PC-3 (cell line): ENCODE data around the gene PGLYRP4. TPM values are rescaled to one million over a fixed set of nuclear protein-coding genes. Genes with fewer than 3 reads are reported as not detected.

Experiments used
- ATAC-seq: fragments of 200-7000 bp; cut with Tn5 transposase; 2 replicates; pipeline ENCODE4 v1.9.1; 2020; ENCODE audit warnings: mild to moderate bottlenecking, moderate library complexity
- BruUV-seq: library from RNA; stranded (reverse); fragments of 400-500 nt; replicated peaks from 2 replicates; lab custom pipeline; 2021; lab: Mats Ljungman, UMichigan
- CTCF ChIA-PET: fragments of 300-600 bp; sonication (Branson Sonifier 250); formaldehyde crosslinking; loops from one replicate; lab custom pipeline; 2022; ENCODE audit warnings: antibody characterized with exemption; lab: Charles Lee
- POLR2A ChIA-PET: fragments of 300-600 bp; sonication (Branson Sonifier 250); formaldehyde crosslinking; loops from one replicate; lab custom pipeline; 2022; ENCODE audit warnings: antibody characterized with exemption; ENCODE audit not compliant: unreplicated experiment; lab: Charles Lee
- DNase-seq: peaks from one replicate; pipeline ENCODE4 v3.0.0-alpha.2; 2015
- H2AFZ ChIP-seq: fragments of 300-600 bp; sonication (generic); 2 replicates; pipeline ENCODE4 v1.6.0; 2016; ENCODE audit warnings: antibody characterized with exemption, low read length
- H3F3A ChIP-seq: fragments of 300-600 bp; sonication (generic); one replicate; pipeline ENCODE4 v1.6.0; 2017; ENCODE audit warnings: antibody characterized with exemption, low read length, control low read depth, mild to moderate bottlenecking; ENCODE audit not compliant: unreplicated experiment
- H3K27ac ChIP-seq: fragments of 300-600 bp; sonication (generic); 2 replicates; pipeline ENCODE4 v1.5.1; 2016; ENCODE audit warnings: mild to moderate bottlenecking, low read length
- H3K27me3 ChIP-seq: fragments of 300-600 bp; sonication (generic); 2 replicates; pipeline ENCODE4 v1.6.1; 2016; ENCODE audit warnings: low read length, mixed read lengths
- H3K36me3 ChIP-seq: fragments of 300-600 bp; sonication (generic); 2 replicates; pipeline ENCODE4 v1.6.1; 2016; ENCODE audit warnings: low read depth, mixed run types, low read length, mixed read lengths
- H3K4me1 ChIP-seq: fragments of 300-600 bp; sonication (generic); 2 replicates; pipeline ENCODE4 v1.5.1; 2016; ENCODE audit warnings: low read length; ENCODE audit not compliant: insufficient read depth
- H3K4me2 ChIP-seq: fragments of 300-600 bp; sonication (generic); 2 replicates; pipeline ENCODE4 v1.6.0; 2016; ENCODE audit warnings: low read length
- H3K4me3 ChIP-seq: fragments of 300-600 bp; sonication (generic); 2 replicates; pipeline ENCODE4 v1.5.1; 2016; ENCODE audit warnings: mild to moderate bottlenecking, low read length, mixed read lengths
- H3K79me2 ChIP-seq: fragments of 300-600 bp; sonication (generic); 2 replicates; pipeline ENCODE4 v1.6.1; 2017; ENCODE audit warnings: low read length, mixed read lengths
- H3K9ac ChIP-seq: fragments of 300-600 bp; sonication (generic); 2 replicates; pipeline ENCODE4 v1.6.0; 2016; ENCODE audit warnings: mild to moderate bottlenecking, low read length
- H3K9me2 ChIP-seq: fragments of 300-600 bp; sonication (generic); replicated peaks from 2 replicates; pipeline ENCODE4 v1.6.1; 2016; ENCODE audit warnings: mixed run types, low read length, mixed read lengths
- H3K9me3 ChIP-seq: fragments of 300-600 bp; sonication (generic); 2 replicates; pipeline ENCODE4 v1.6.1; 2016; ENCODE audit warnings: low read length, mixed read lengths
- H4K20me1 ChIP-seq: fragments of 300-600 bp; sonication (generic); 2 replicates; pipeline ENCODE4 v1.6.1; 2016; ENCODE audit warnings: low read length, mixed read lengths
- CTCF ChIP-seq: fragments of 300-600 bp; sonication (generic); conservative IDR thresholded peaks from 2 replicates; pipeline ENCODE4 v1.5.1; 2017; ENCODE audit warnings: antibody characterized with exemption, low read depth, mild to moderate bottlenecking, low read length
- EZH2 ChIP-seq: fragments of 300-600 bp; sonication (generic); IDR thresholded peaks from one replicate; pipeline ENCODE4 v1.6.1; 2017; ENCODE audit warnings: antibody characterized with exemption, mild to moderate bottlenecking, low read length; ENCODE audit not compliant: unreplicated experiment
- EZH2phosphoT487 ChIP-seq: fragments of 300-600 bp; sonication (generic); IDR thresholded peaks from 2 replicates; pipeline ENCODE4 v1.6.1; 2018; ENCODE audit warnings: mild to moderate bottlenecking, antibody characterized with exemption, low read length, borderline replicate concordance
- intact Hi-C: fragments of 100-400 bp; cut with micrococcal nuclease; formaldehyde crosslinking; loops from 2 replicates; pipeline ENCODE4 v1.9.0; 2023
- total RNA-seq: library from RNA; depleted of rRNA; stranded (reverse); fragments of >200 nt; gene quantifications from 2 replicates; pipeline ENCODE4 v1.2.3, GENCODE V29; 2014

PGLYRP4 gene
- total RNA-seq, 1 experiment from 2014 or later, result not detected

DNA sequence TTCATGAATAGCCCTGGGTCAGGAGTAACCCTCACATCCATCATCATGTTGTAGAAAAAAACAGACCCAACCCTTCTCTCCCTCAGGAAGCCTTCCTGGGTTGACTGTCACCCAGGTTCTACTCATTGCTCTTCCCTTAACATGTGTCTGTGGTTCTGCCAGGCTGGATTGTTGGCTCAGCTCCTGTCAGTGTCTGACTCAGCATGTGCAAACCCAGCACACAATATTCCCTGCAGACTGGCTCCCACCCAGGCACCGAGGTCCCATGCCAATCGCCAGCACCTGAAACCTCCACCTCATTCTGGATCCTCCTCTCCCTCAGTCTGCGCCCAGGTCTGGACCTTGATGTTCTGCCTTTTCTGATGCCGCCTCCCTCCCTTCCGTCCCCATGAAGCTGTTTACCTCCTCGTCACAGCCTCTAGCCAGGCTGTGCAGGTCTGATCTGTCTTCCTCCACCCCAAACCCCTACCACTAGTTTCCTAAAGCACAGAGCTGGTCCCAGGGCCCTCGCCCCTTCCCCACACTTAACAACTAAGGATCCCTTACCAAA, 46.6 kb upstream of the PGLYRP4 start:
- DNase-seq, result peak; percentile 80
- Histone ChIP-seq H3K4me3 (no peak overlapping the region), H3K27me3 (peaks cover 57% of the 10 kb centered on the region), H3K9ac (no peak overlapping the region), H3K27ac (no peak overlapping the region), H3K9me3 (no peaks in the 10 kb centered on the region), H3F3A (no peaks in the 10 kb centered on the region), H3K4me2 (peak overlapping the region; percentile 23), H3K79me2 (no peaks in the 10 kb centered on the region), H3K4me1 (peaks cover 28% of the 10 kb centered on the region), H3K36me3 (no peaks in the 10 kb centered on the region), H2AFZ (no peak overlapping the region), H4K20me1 (no peaks in the 10 kb centered on the region), H3K9me2 (no peaks in the 10 kb centered on the region)
- no TSS peak for BruUV-seq
- ChIA-PET CTCF (no interaction called here), POLR2A (no interaction called here)
- peak; percentile 82 for ATAC-seq
- intact Hi-C loops, result no loop called here
- TF ChIP-seq CTCF, result no peak
- TF ChIP-seq EZH2, result no peak
- TF ChIP-seq EZH2phosphoT487, result no peak

GRCh38 chr1:153394391-153394790, 45.8 kb upstream of the PGLYRP4 start:
- H4K20me1 ChIP-seq, result no peaks in the 10 kb centered on the region

GRCh38 chr1:153393926-153394325, 45.3 kb upstream of the PGLYRP4 start:
- Histone ChIP-seq H3K4me2 (no peak overlapping the region), H3F3A (no peaks in the 10 kb centered on the region), H4K20me1 (no peaks in the 10 kb centered on the region), H3K79me2 (no peaks in the 10 kb centered on the region), H3K4me1 (peaks cover 29% of the 10 kb centered on the region), H3K9ac (no peak overlapping the region), H3K9me3 (no peaks in the 10 kb centered on the region), H3K27me3 (peaks cover 47% of the 10 kb centered on the region), H3K9me2 (no peaks in the 10 kb centered on the region), H3K36me3 (no peaks in the 10 kb centered on the region), H3K27ac (no peak overlapping the region), H2AFZ (no peak overlapping the region), H3K4me3 (no peak overlapping the region)
- ChIA-PET POLR2A (no interaction called here), CTCF (no interaction called here)
- DNase-seq (no peak), ATAC-seq (no peak)
- peak; percentile 31; the same call in 1 of the 2 replicates for TF ChIP-seq CTCF
- TF ChIP-seq EZH2, result no peak
- no TSS peak for BruUV-seq
- intact Hi-C loops, result no loop called here

More at GRCh38 chr1:153394391-153394790, 45.8 kb upstream of the PGLYRP4 start:
- no peak overlapping the region for H3K4me3 ChIP-seq
- H3K79me2 ChIP-seq, result no peaks in the 10 kb centered on the region
- H3K9me2 ChIP-seq, result no peaks in the 10 kb centered on the region
- intact Hi-C loops, result no loop called here
- ATAC-seq, result no peak
- H3K27me3 ChIP-seq, result peaks cover 52% of the 10 kb centered on the region
- H3K9ac ChIP-seq, result no peak overlapping the region
- H3K4me2 ChIP-seq, result no peak overlapping the region
- no peak for DNase-seq
- no TSS peak for BruUV-seq
- ChIA-PET POLR2A (no interaction called here), CTCF (no interaction called here)
- no peaks in the 10 kb centered on the region for H3K36me3 ChIP-seq
- H2AFZ ChIP-seq, result no peak overlapping the region
- TF ChIP-seq EZH2phosphoT487, result no peak
- H3K27ac ChIP-seq, result no peak overlapping the region
- H3F3A ChIP-seq, result no peaks in the 10 kb centered on the region
- H3K9me3 ChIP-seq, result no peaks in the 10 kb centered on the region
- H3K4me1 ChIP-seq, result peaks cover 29% of the 10 kb centered on the region
